GM12872 (cell line): ENCODE measurements around the gene THNSL1.

Source experiments
- CTCF ChIP-seq: IDR thresholded peaks from 3 replicates; pipeline ENCODE4 v1.5.1; 2011; ENCODE audit warnings: low read depth, mild to moderate bottlenecking, low read length, moderate library complexity; ENCODE audit not compliant: insufficient read depth

Gene THNSL1

GRCh38 chr10:24989867-24990266 is 26.5 kb upstream of the THNSL1 start:
- TF ChIP-seq CTCF, result no peak

GRCh38 chr10:24991298-24991697 is 25.1 kb upstream of the THNSL1 start:
- no peak for TF ChIP-seq CTCF

DNA sequence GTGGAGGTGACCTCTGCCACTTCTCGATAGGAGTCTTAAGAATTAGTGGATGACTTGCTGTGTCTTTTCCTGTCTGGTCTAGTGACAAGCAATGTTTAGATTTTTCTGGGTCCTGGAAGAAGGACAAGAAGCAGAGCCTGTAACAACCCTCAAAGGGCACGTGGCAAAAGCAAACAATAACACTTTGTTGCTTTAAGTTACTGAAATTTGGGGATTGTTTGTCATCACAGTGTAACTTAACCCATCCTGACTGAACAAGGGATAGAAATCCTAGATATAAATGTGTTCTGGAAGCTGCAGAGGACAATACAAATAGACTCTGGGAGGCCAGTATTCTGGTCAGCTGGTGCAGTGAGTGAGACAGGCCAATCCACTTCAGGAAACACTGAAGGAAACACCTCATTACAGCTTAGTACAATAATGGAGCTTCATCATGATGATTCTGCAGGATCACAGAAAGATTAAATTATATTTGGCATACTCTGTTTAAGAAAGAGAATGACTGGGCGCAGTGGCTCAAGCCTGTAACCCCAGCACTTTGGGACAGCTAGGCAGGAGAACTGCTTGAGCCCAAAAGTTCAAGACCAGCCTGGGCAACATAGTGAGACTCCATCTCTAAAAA is 23.8 kb upstream of the THNSL1 start:
- no peak for TF ChIP-seq CTCF

DNA sequence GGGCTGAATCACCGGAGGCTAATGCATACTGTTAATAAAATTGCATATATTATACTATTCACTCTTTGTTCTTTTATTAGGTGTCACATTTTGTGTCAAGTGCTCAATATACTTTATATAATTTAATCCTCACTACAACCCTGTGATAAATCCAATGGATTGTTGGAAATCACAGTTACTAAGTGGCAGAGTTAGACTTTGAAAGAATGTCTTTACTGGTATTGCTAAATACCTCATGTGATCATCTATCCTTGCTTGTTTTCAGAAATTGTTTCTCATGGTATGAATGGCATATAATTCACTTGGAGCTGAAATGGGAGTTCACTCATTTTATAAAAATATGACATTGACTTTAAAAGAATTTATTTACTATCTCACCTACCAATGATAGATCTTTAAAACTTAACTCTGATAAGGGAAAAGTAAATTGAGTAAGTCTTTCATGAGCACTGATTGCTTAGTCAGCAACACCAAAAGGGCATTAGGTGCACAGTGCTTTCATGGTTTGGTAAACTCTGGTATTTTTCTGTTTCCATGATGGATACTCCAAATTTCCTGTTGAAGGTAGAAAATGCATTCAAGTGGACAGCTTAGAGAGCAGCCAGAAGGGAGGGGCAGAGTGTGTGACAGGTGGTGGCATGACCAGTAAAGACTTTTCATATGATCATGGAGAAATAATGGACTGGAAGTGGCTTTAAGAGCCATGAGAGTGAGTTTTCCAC is 23.0 kb upstream of the THNSL1 start:
- TF ChIP-seq CTCF, result no peak

GRCh38 chr10:24995072-24995471 is 21.3 kb upstream of the THNSL1 start:
- no peak for TF ChIP-seq CTCF

- TF ChIP-seq CTCF, result no peak
Measured at GRCh38 chr10:24998044-24998443, 18.4 kb upstream of the THNSL1 start.

DNA sequence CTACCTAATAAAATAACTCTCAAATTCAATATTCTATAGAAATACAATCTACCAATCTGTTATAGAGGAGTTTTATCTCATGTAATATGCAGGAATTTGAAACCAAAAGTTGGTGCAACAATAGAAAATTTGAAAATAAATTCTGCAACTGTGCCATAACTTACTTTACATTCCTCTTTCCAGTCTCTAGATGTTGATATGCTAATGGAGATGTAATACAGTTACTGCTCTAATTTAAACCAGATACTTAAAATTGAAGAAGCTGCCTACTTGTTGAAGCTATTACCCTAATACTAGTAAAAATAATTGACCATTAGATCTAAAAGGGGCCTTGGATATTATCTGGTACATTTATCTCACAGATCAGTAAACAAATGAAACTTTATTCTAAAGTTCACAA is 1.8 kb upstream of the THNSL1 start:
- TF ChIP-seq CTCF, result no peak
